ENCODE measurements around the gene SHROOM4.

Gene SHROOM4

GRCh38 chrX:50615570-50616158 is 198.3 kb downstream of the SHROOM4 start:
- DNase-seq, result no peak

GRCh38 chrX:50614460-50614859 is 199.5 kb downstream of the SHROOM4 start:
- DNase-seq, result no peak

GRCh38 chrX:50613846-50614245 is 200.1 kb downstream of the SHROOM4 start:
- no peak for DNase-seq

DNA sequence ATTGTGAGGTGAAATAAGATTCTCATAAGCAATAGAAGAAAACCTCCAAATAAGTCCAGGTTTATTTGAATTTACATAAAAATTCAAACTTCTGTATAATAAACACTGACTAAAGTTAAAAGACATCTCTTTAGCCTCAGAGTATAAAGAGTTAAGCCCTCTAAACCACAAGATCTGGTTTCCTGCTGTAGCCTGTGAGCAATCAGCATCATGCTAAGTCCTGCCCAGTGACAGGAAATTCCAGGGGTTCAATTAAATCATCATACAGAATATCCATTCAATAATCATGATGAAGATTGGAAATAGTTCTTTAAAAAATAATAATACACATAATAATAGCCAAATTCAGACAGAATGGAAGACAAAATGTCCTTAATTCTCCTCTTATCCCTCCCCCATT is 204.2 kb downstream of the SHROOM4 start:
- DNase-seq, result no peak

GRCh38 chrX:50606300-50606950 is 207.6 kb downstream of the SHROOM4 start:
- no peak for DNase-seq

- no peak for DNase-seq
Observed at GRCh38 chrX:50596056-50596455, 217.9 kb downstream of the SHROOM4 start.

DNA sequence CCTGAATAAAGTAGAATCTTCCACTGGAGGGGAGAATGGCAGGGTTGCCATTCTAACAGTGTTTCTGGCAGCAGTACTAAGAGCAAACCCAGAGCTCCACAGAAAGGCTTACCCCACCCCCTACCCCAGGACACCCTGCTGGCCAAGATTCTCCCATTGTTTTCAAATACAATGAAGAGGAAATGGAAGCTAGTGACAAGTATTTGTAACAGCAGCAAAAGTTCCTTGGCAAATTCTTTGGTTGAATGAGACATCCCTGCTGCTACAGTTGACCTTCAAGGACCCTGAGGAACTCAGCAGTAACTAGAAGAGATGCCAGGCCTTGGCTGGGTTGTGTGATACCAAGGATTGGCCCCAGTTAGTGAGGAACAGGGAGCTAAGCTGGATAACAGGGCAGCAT is 219.2 kb downstream of the SHROOM4 start:
- no peak for DNase-seq

DNA sequence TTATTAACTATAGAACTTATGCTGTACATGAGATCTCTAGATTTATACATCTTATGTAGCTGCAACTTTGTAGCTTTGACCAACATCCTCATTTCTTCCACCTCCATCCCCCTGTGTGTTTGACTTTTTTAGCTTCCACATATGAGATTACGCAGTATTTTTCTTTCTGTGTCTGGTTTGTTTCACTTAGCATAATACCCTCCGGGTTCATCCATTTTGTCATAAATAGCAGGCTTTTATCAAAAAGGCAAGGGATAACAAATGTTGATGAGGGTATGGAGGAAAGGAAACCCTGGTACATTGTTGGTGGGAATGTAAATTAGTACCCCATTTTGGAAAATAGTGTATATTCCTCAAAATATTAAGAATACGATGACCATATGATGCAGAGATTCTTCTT is 227.0 kb downstream of the SHROOM4 start:
- DNase-seq, result no peak

- DNase-seq, result no peak
Observed at GRCh38 chrX:50586407-50586806, 227.6 kb downstream of the SHROOM4 start.

DNA sequence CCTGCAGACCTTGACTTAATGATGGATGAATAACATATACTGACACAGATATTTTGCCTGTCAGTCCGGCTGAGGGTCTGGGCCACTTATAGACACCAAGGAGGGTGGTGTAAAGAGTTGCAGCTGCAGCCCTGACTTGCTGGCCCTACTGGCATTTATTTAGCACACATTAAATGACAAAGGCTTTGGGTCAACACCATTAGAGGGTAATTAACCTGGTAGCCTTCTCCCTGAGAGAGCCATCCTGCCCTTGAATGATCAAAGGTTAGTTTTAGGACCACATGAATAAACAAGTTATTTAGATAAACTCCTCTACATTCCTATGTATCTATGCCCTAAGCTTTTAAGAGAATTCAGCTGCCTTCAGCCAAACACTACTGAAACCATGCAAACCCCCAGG is 232.6 kb downstream of the SHROOM4 start:
- DNase-seq, result no peak

GRCh38 chrX:50579955-50580354 is 234.0 kb downstream of the SHROOM4 start:
- DNase-seq, result no peak

DNA sequence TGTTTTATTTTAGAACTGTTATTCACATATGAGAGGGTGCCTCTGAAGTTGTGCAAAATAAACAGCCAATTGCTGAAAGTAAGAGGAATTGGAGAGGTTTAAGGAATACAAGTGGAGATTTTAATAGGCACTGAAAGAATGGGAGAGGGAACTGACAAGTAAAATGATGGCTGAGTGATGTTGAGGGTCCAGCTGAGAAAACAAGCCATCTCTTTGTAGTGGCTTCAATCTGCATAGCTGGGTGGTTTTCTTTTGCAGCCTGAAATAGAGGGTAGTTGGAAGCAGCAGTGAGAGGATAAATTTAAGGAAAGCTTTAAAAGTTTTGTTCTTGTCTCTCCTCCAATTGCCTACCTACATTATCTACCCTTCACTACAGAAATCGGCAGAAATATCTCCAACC is 236.7 kb downstream of the SHROOM4 start:
- no peak for DNase-seq

- DNase-seq, result no peak
Observed at GRCh38 chrX:50567636-50568035, 246.4 kb downstream of the SHROOM4 start.

DNA sequence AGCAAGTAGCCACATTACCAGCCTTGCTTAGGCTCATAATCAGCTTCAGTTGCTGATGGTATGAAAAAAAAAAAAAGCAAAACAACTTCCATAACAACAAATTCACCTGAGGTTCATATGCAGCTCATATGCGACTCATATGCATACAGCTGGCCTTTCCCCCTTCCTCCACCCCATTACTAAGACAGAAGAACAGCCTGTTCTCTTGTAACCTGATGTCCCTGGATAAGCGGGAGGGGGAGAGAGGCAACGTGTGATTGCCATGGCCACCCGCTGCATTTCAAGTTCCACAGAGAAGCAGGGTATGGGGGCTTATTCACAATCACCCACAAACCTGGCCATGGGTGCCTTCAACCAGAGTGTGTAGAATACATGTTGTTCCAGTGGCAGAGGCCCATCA is 248.3 kb downstream of the SHROOM4 start:
- no peak for DNase-seq
